Ramos (cell line): ENCODE results near the gene LUZP2.

Experiments used
- in situ Hi-C: fragments of 300-500 bp; cut with MboI; formaldehyde crosslinking; loops from one replicate; pipeline ENCODE4 v1.14.3; 2022; ENCODE audit warnings: low sequenced_read_pairs; ENCODE audit not compliant: unreplicated experiment

The LUZP2 gene

GRCh38 chr11:24779791-24780190 lies 282.9 kb downstream of the LUZP2 start:
- in situ Hi-C loops, result no loop called here

DNA sequence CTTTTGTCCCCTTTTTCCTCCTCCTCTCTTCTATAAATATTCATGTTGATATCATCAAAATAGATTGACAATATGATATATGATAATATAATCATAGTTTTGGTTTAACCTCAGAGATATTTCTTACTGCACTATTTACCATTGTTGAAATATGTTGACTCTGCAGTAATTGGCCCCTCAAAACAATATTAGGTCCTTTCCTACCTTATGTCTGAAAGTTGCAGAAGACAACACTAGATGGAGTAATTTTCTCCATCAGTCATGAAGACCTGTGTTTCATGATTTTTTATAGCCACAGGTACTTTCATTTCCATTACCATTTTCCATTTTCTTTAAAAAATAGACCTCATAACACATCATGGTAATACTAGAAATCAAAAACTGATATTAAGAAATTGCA lies 284.4 kb downstream of the LUZP2 start:
- in situ Hi-C loops, result no loop called here

GRCh38 chr11:24793479-24793878 lies 296.6 kb downstream of the LUZP2 start:
- in situ Hi-C loops, result no loop called here

DNA sequence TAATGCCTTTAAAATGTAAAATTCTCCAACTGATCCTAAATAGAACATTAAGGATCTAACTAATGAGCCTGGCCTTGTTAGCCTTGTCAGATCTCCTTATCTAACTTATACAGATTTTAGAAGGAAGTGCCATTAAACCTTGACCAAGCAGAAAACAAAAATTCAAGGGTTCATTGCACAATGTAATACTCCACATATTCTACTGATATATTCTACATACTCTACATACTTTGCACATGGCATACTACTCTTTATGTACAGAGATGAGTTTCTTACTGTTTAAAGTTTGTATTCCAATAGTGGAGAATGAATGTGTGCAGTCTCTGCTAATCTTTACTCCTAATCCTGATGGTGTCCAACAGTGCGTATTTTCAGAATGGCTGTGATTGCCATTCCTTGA lies 297.2 kb downstream of the LUZP2 start:
- in situ Hi-C loops, result no loop called here

DNA sequence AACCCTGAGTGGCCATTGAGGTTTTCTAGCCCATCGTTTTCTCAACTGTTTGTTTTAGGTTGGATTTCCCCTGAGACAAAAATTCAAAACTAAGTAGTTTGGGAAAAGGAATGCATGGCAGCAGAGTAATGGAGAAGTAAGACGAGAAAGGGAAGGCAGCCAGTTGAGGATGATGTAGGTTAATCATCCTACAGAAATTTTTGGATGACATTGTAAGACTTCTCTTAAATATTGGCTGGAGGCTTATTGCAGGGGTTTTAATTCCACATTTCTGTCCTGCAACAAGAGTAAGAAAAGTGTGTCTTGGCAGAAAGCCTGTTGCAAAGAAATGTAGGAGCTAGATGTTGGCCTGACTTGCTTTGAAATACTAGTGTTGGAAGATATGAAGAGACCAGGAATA lies 308.8 kb downstream of the LUZP2 start:
- in situ Hi-C loops, result no loop called here

- in situ Hi-C loops, result no loop called here
These were observed 311.3 kb downstream of the LUZP2 start for GRCh38 chr11:24808173-24808572.

GRCh38 chr11:24819006-24819405 lies 322.2 kb downstream of the LUZP2 start:
- in situ Hi-C loops, result no loop called here

DNA sequence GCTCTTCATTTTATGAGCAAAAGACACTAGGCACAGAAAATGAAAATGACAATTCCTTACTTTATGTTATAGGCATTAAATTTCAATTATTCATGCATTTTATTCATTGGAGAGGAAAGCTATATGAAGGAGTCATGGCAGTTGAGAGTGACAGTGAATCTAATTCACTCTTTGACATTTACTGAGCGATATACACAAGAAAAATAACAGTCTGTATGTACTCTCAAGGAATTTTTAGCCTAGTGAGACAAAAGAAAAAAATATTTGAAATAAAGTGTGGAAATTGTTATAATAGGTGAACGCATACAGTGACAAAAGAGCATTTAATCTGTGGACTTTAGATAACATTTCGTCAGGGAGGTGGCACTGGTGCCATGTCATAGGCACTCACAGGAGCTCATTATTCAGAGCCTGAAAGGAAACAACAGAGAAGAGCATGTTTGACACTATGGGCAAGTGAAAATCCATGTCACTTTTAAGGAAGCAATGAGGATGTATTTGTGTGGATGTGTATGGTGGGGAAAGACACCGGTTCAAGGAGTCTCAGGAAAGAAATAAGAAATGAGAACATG lies 323.1 kb downstream of the LUZP2 start:
- in situ Hi-C loops, result no loop called here

- in situ Hi-C loops, result no loop called here
These were observed 323.7 kb downstream of the LUZP2 start for GRCh38 chr11:24820541-24820940.

- in situ Hi-C loops, result no loop called here
These were observed 332.2 kb downstream of the LUZP2 start for GRCh38 chr11:24828938-24829605.

GRCh38 chr11:24833573-24833972 lies 336.7 kb downstream of the LUZP2 start:
- in situ Hi-C loops, result no loop called here

DNA sequence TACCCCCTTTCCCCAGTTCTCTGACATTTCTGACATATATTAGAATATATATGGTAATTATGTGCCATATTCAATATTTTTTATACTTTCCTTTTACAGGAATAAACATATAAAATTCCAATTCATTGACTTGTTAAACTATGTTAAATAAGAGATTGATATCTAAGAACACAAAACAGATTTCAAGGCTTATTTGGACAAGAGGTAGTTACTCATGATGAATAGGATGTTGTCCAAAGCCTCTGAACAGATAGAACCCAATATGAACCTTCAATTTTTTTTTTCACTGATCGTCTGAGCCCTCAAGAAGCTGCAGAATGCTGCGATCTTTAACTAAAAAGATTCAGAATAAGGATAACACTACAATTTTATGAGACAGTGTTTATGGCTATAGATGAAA lies 340.3 kb downstream of the LUZP2 start:
- in situ Hi-C loops, result no loop called here

- in situ Hi-C loops, result no loop called here
These were observed 345.5 kb downstream of the LUZP2 start for GRCh38 chr11:24842308-24842707.

DNA sequence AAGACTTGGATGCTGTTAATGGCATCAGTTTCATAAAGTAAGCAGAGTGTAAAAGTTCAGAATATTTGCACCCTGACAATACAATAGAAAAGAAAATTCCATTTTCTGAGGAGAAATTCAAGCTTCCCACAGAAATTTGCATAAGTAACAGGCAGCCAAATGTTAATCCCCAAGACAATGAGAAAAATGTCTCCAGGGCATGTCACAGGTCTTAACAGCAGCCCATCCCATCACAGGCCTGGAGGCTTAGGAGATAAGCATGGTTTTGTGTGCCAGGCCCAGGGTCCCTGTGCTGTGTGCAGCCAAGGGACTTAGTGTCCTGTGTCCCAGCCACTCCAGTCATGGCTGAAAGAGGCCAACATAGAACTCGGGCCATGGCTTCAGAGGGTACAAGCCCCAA lies 347.6 kb downstream of the LUZP2 start:
- in situ Hi-C loops, result no loop called here

GRCh38 chr11:24848857-24849256 lies 352.0 kb downstream of the LUZP2 start:
- in situ Hi-C loops, result no loop called here

DNA sequence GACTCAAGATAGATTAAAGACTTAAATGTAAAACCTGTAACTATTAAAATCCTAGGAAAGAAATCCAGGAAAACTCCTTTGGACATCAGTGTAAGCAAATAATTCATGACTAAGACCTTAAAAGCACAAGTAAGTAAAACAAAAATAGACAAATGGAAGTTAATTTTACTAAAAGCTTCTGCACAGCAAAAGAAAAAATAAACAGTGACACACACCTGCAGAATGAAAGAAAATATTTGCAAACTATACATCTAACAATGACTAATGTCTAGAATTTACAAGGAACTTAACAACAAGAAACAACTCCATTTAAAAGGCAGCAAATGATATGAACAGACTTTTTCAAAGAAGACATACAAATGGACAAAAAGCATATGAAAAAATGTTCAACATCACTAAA lies 359.1 kb downstream of the LUZP2 start:
- in situ Hi-C loops, result no loop called here

DNA sequence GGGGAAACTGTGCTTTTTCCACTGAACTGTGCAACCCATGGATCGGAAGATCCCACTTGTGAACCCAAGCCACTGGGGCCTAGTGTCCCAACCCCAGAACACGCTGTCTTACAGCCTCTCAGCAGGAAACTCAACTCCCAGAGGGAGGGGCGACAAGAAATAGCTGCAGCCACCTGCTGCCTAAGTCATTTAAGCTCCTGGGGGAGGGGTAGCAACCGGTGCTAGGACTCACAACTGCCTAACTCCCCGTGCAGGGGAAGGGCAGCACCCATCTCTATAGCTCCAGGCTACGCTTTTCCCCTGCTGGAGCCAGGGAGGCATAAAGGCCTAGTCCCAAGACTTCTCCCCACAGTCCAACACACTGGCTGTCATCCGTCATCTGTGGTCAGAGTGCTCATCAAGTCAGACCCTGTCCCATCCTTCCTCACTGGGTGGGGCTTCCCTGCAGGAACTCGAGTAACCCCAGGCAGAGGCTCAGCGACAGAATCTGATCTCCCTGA lies 363.0 kb downstream of the LUZP2 start:
- in situ Hi-C loops, result no loop called here

GRCh38 chr11:24861440-24861839 lies 364.6 kb downstream of the LUZP2 start:
- in situ Hi-C loops, result no loop called here

DNA sequence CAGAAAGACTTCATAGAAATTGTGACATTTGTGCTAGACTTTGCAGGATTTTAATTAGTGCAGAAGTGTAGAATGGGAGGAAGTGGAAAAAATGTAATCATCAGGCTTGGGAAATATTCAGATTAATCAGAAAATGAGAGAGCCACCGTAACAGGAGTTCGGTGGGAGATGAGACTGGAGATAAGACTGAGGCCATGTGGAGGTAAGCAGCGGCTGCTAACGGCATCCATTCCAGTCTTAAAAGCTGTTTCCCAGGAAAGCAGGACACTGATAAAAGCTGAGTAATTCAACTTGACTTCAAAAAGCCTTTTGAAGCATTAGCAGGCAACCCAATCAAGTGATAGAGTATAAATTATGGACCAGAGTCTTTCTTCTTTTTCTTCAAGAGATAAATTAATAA lies 369.9 kb downstream of the LUZP2 start:
- in situ Hi-C loops, result no loop called here

DNA sequence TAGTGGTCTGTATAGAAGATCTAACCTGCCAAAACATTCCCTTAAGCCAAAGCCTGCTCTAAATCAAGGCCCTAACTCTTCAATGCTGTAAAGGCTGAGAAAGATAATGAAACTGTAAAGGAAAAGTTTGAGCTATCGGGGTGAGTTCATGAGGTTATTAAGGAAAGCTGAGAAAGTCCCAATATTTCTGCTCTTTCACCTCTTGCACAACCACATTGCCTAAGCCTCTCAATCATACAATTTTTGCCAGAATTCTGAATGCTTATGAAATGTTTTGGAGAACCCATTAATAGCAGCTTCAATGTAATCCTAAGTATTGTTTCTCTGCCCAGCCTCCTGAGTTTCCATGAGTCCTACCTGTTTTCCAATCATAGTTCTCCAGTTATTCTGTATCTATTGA lies 373.2 kb downstream of the LUZP2 start:
- in situ Hi-C loops, result no loop called here

GRCh38 chr11:24872186-24872585 lies 375.3 kb downstream of the LUZP2 start:
- in situ Hi-C loops, result no loop called here

DNA sequence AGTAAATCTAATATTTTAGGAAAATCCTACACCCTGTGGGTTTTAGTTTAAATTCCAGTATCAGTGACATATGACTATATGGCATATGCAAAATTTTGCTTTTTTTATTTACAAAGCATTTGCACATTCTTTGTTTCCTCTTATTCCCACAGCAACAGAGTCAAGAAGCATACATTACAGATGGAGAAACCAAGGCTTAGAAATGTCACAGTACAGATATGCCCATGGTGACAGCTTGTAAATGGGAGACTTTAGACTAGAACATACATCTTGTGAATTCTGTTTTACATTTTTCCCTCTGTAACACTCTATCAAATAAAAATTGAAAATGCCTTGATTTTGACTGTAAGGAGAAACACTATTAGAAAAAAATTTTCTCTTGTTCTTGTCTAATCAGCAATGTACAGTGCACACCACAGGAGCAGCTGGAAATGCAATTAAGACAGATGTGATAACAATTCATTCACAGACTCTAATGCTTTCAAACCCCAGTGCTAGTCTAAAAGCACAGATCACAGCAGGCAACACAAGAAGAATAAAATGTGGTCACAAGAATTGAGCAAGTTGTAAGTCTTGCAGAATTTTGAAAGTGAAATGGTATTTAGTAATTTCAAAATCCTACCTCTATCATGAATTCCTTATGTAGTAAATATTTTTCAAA lies 375.9 kb downstream of the LUZP2 start:
- in situ Hi-C loops, result no loop called here
